T-helper 1 cell treated with Interleukin-12 subunit alpha and Interleukin-12 subunit beta and Interleukin-4 antibody, amounts not matched to agents 30 μg/mL and 1 μg/mL, for 36 hours (primary cell): ENCODE results near the gene HYLS1.
"Not testable (repeated sequence)": the region's sequence is repeated elsewhere in the genome, so short reads cannot be mapped to it uniquely, and the experiment has no call there.

Experiments used
- H3K27ac Mint-ChIP-seq: one replicate; pipeline ENCODE4 v1.8.0; 2021; ENCODE audit warnings: mild to moderate bottlenecking, mixed read lengths
- H3K27me3 Mint-ChIP-seq: one replicate; pipeline ENCODE4 v1.8.0; 2021; ENCODE audit warnings: low read depth, mixed read lengths
- H3K36me3 Mint-ChIP-seq: one replicate; pipeline ENCODE4 v1.8.0; 2021; ENCODE audit warnings: low read depth, mixed read lengths
- H3K4me1 Mint-ChIP-seq: one replicate; pipeline ENCODE4 v1.8.0; 2021; ENCODE audit warnings: low read depth, mixed read lengths
- H3K4me3 Mint-ChIP-seq: one replicate; pipeline ENCODE4 v1.8.0; 2021; ENCODE audit warnings: mild to moderate bottlenecking, moderate library complexity, mixed read lengths
- H3K9me3 Mint-ChIP-seq: one replicate; pipeline ENCODE4 v1.8.0; 2021; ENCODE audit warnings: mixed read lengths

The HYLS1 gene

GRCh38 chr11:125887373-125888324 is at the start of gene HYLS1:
HYLS1 (plus strand) TSS chr11:125887668; CDS start chr11:125899369, 11,701 bp downstream.
- Mint-ChIP-seq H3K4me1 (peaks cover 28% of the 10 kb centered on the region), H3K27ac (peak within 1 kb of the TSS; percentile 98), H3K36me3 (peaks cover 12% of the 10 kb centered on the region), H3K4me3 (peak within 1 kb of the TSS; percentile 86), H3K27me3 (peaks cover 5% of the 10 kb centered on the region), H3K9me3 (no peaks in the 10 kb centered on the region)

- H3K4me1 Mint-ChIP-seq, result no peaks in the 10 kb centered on the region
- H3K4me3 Mint-ChIP-seq, result no peak overlapping the region
- H3K27ac Mint-ChIP-seq, result no peak overlapping the region
- H3K27me3 Mint-ChIP-seq, result no peaks in the 10 kb centered on the region
- peaks cover 3% of the 10 kb centered on the region for H3K36me3 Mint-ChIP-seq
- peaks cover 28% of the 10 kb centered on the region for H3K9me3 Mint-ChIP-seq
Observed at GRCh38 chr11:125842321-125842948, 45.0 kb upstream of the HYLS1 start.

DNA sequence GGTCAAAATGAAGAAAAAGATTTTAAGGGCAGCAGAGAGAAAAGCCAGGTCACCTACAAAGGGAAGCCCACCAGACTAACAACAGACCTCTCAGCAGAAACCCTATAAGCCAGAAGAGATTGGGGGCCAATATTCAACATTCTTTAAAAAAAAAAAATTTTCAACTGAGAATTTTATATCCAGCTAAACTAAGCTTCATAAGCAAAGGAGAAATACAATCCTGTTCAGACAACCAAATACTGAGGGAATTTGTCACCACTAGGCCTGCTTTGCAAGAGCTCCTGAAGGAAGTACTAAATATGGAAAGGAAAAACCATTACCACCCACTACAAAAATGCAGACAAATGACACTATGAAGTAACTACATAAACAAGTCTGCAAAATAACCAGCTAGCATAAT is 41.3 kb upstream of the HYLS1 start:
- no peak overlapping the region for H3K4me3 Mint-ChIP-seq
- peaks cover 36% of the 10 kb centered on the region for H3K9me3 Mint-ChIP-seq
- H3K36me3 Mint-ChIP-seq, result peaks cover 3% of the 10 kb centered on the region
- H3K27me3 Mint-ChIP-seq, result no peaks in the 10 kb centered on the region
- H3K27ac Mint-ChIP-seq, result no peak overlapping the region
- H3K4me1 Mint-ChIP-seq, result no peaks in the 10 kb centered on the region

DNA sequence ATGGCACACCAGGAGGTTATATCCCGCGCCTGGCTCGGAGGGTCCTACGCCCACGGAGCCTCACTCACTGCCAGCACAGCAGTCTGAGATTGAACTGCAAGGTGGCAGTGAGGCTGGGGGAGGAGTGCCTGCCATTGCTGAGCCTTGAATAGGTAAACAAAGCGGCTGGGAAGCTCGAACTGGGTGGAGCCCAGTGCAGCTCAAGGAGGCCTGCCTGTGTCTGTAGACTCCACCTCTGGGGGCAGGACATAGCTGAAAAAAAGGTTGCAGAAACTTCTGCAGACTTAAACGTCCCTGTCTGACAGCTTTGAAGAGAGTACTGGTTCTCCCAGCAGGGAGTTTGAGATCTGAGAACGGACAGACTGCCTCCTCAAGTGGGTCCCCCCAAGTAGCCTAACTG is 29.8 kb upstream of the HYLS1 start:
- H3K36me3 Mint-ChIP-seq, H3K4me1 Mint-ChIP-seq, H3K4me3 Mint-ChIP-seq, H3K27ac Mint-ChIP-seq: not testable (repeated sequence)
- Mint-ChIP-seq H3K27me3 (peaks cover 19% of the 10 kb centered on the region), H3K9me3 (peaks cover 16% of the 10 kb centered on the region)

GRCh38 chr11:125862786-125863185 is 24.7 kb upstream of the HYLS1 start:
- H3K4me3 Mint-ChIP-seq, H3K36me3 Mint-ChIP-seq, H3K27ac Mint-ChIP-seq, H3K4me1 Mint-ChIP-seq, H3K27me3 Mint-ChIP-seq: not testable (repeated sequence)
- H3K9me3 Mint-ChIP-seq, result peaks cover 12% of the 10 kb centered on the region

GRCh38 chr11:125865354-125865753 is 22.1 kb upstream of the HYLS1 start:
- H3K27me3 Mint-ChIP-seq, H3K27ac Mint-ChIP-seq, H3K36me3 Mint-ChIP-seq, H3K4me3 Mint-ChIP-seq, H3K4me1 Mint-ChIP-seq, H3K9me3 Mint-ChIP-seq: not testable (repeated sequence)

- H3K4me3 Mint-ChIP-seq, result no peak overlapping the region
- H3K27me3 Mint-ChIP-seq, result peaks cover 6% of the 10 kb centered on the region
- no peaks in the 10 kb centered on the region for H3K4me1 Mint-ChIP-seq
- H3K9me3 Mint-ChIP-seq, result peaks cover 3% of the 10 kb centered on the region
- no peak overlapping the region for H3K27ac Mint-ChIP-seq
- H3K36me3 Mint-ChIP-seq, result no peaks in the 10 kb centered on the region
Observed at GRCh38 chr11:125869521-125869920, 17.9 kb upstream of the HYLS1 start.

DNA sequence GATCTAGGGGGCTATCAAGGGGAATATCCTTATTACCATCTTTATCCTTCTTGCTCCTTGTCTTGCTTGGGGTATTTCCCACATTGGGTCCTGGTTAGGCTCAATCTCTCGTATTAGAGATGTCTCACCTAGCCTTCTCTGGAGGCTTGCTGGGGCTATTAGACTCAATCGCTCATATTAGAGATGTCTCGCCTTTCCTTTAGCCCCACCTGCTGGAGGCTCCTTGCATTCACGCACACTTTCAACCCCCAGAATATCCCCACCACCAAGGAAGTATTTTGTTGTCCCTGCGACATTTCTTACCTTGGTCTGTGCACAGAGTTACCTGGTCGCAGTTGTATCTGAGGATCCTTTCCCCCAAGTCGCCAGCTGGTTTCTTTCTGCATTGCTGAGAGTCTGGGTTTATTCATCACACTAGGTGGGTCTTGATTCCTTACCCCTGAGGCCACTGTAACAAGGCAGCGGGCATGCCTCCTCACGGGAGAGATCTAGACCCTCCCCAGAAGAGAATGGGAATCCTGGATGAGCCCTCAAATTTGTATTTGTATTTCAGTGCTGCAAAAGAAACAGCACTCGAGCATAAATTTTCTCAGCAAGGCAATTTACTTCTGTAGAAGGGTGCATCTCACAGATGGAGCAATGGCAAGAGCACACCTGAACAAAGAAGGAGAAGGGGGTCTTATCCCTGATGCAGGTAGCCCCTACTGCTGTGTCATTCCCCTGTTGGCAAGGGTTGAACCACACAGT is 15.9 kb upstream of the HYLS1 start:
- H3K9me3 Mint-ChIP-seq, result no peaks in the 10 kb centered on the region
- H3K36me3 Mint-ChIP-seq, result no peaks in the 10 kb centered on the region
- H3K27ac Mint-ChIP-seq, result no peak overlapping the region
- H3K4me3 Mint-ChIP-seq, result no peak overlapping the region
- peaks cover 6% of the 10 kb centered on the region for H3K27me3 Mint-ChIP-seq
- H3K4me1 Mint-ChIP-seq, result no peaks in the 10 kb centered on the region

- Mint-ChIP-seq H3K9me3 (no peaks in the 10 kb centered on the region), H3K36me3 (no peaks in the 10 kb centered on the region), H3K4me1 (no peaks in the 10 kb centered on the region), H3K27me3 (peaks cover 6% of the 10 kb centered on the region), H3K27ac (no peak overlapping the region), H3K4me3 (no peak overlapping the region)
Observed at GRCh38 chr11:125872138-125872491, 15.4 kb upstream of the HYLS1 start.

GRCh38 chr11:125873881-125874555 is 13.4 kb upstream of the HYLS1 start:
- peaks cover 13% of the 10 kb centered on the region for H3K27me3 Mint-ChIP-seq
- H3K36me3 Mint-ChIP-seq, result no peaks in the 10 kb centered on the region
- no peak overlapping the region for H3K27ac Mint-ChIP-seq
- H3K4me3 Mint-ChIP-seq, result no peak overlapping the region
- H3K4me1 Mint-ChIP-seq, result no peaks in the 10 kb centered on the region
- H3K9me3 Mint-ChIP-seq, result no peaks in the 10 kb centered on the region

- Mint-ChIP-seq H3K4me1 (no peaks in the 10 kb centered on the region), H3K27ac (no peak overlapping the region), H3K27me3 (peaks cover 13% of the 10 kb centered on the region), H3K9me3 (no peaks in the 10 kb centered on the region), H3K36me3 (no peaks in the 10 kb centered on the region), H3K4me3 (no peak overlapping the region)
Observed at GRCh38 chr11:125874556-125875124, 12.8 kb upstream of the HYLS1 start.

DNA sequence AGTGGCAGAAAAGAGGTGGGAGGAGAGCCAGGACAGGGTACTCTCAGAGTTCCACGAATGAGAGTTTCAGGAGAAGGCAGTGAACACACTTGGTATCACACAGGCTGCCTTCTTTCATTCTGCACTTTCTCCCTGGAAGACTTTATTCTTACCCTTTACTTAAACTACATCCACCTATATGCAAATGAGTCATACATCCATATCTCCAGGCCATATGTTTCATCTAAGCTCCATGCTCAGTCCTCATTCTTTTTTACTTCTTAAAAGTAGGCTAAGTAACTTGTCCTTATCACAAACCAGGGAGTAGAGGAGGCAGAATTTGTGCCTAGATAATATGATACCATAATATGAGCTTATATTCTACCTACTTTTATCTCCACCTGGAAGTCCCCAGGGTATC is 6.2 kb upstream of the HYLS1 start:
- no peaks in the 10 kb centered on the region for H3K9me3 Mint-ChIP-seq
- no peak overlapping the region for H3K4me3 Mint-ChIP-seq

GRCh38 chr11:125883375-125883774 is 4.1 kb upstream of the HYLS1 start:
- Mint-ChIP-seq H3K36me3 (peaks cover 5% of the 10 kb centered on the region), H3K4me3 (no peak overlapping the region), H3K4me1 (peaks cover 13% of the 10 kb centered on the region), H3K27ac (no peak overlapping the region), H3K9me3 (no peaks in the 10 kb centered on the region), H3K27me3 (peaks cover 31% of the 10 kb centered on the region)

More for the DNA sequence above, 6.2 kb upstream of the HYLS1 start:
- Mint-ChIP-seq H3K27ac (no peak overlapping the region), H3K27me3 (peaks cover 29% of the 10 kb centered on the region), H3K4me1 (no peaks in the 10 kb centered on the region), H3K36me3 (no peaks in the 10 kb centered on the region)

- peak overlapping the region; percentile 86 for H3K4me3 Mint-ChIP-seq
- peak overlapping the region; percentile 98 for H3K27ac Mint-ChIP-seq
- peaks cover 8% of the 10 kb centered on the region for H3K27me3 Mint-ChIP-seq
- no peaks in the 10 kb centered on the region for H3K9me3 Mint-ChIP-seq
- peaks cover 9% of the 10 kb centered on the region for H3K36me3 Mint-ChIP-seq
- peaks cover 25% of the 10 kb centered on the region for H3K4me1 Mint-ChIP-seq
Observed at GRCh38 chr11:125886997-125887372, 483 bp upstream of the HYLS1 start.
